ENCODE results near the gene TICAM2.

DNA sequence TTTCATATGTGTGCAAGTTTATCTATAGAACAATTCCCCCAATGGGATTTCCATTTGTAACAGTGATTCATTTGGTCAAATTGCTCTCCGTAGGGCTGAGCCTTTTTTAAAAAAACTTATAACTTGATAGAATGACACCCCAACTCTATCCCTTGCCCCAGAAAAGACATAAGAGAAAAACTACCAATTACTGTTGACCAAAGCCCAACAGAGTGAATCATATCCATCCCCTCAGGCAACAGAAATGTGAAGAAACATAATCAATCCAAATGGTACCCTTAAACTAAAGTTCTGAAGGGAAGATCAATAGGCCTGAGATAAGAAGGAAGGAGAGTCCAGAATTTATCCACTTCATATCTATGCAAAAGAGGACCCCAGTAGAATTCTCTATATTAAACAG, 17.8 kb downstream of the TICAM2 start:
- no peak for TF ChIP-seq YY1 (IDR thresholded peaks at IDR 0.05; ENCODE audit: insufficient read depth, insufficient read length)
- no peak for TF ChIP-seq SUZ12 (IDR thresholded peaks at IDR 0.05; ENCODE audit: extremely low read depth, insufficient read depth, insufficient read length)

All from NT2/D1 (cell line).